Osteoblast (primary cell): ENCODE data around the gene MGMT. TPM values are rescaled to one million over a fixed set of nuclear protein-coding genes. Genes with fewer than 3 reads are reported as not detected.

Experiments
- DNase-seq: peaks from one replicate; pipeline ENCODE4 v3.0.0; 2011; ENCODE audit warnings: low spot score, mixed read lengths; ENCODE audit not compliant: insufficient read length; ENCODE audit errors: missing footprints
- H2AFZ ChIP-seq: 2 replicates; pipeline ENCODE4 v1.6.0; 2011; ENCODE audit warnings: mild to moderate bottlenecking, low read length
- H3K27ac ChIP-seq: 2 replicates; pipeline ENCODE4 v1.5.1; 2011; ENCODE audit warnings: mild to moderate bottlenecking, low read depth, low read length, moderate library complexity
- H3K27me3 ChIP-seq: 2 replicates; pipeline ENCODE4 v1.6.0; 2012; ENCODE audit warnings: mild to moderate bottlenecking, control low read depth, inconsistent platforms, low read length, moderate library complexity; ENCODE audit not compliant: insufficient read depth
- H3K36me3 ChIP-seq: 2 replicates; pipeline ENCODE4 v1.5.1; 2011; ENCODE audit warnings: mild to moderate bottlenecking, low read length, control low read depth, moderate library complexity; ENCODE audit not compliant: insufficient read depth
- H3K4me1 ChIP-seq: 2 replicates; pipeline ENCODE4 v1.5.1; 2011; ENCODE audit warnings: mild to moderate bottlenecking, low read length, control low read depth, moderate library complexity; ENCODE audit not compliant: insufficient read depth
- H3K4me2 ChIP-seq: 2 replicates; pipeline ENCODE4 v1.6.0; 2011; ENCODE audit warnings: mild to moderate bottlenecking, low read length; ENCODE audit not compliant: insufficient read depth
- H3K4me3 ChIP-seq: fragments of 200-600 bp; sonication (generic); 3 replicates; pipeline ENCODE4 v1.5.1; 2012; ENCODE audit warnings: mild to moderate bottlenecking, low read length, inconsistent platforms; ENCODE audit not compliant: insufficient read depth
- H3K79me2 ChIP-seq: 2 replicates; pipeline ENCODE4 v1.6.0; 2012; ENCODE audit warnings: mild to moderate bottlenecking, low read length, control low read depth, inconsistent platforms; ENCODE audit not compliant: insufficient read depth
- H3K9me3 ChIP-seq: 2 replicates; pipeline ENCODE4 v1.5.1; 2011; ENCODE audit warnings: low read depth, low read length, control low read depth
- H4K20me1 ChIP-seq: 2 replicates; pipeline ENCODE4 v1.6.0; 2012; ENCODE audit warnings: mild to moderate bottlenecking, low read length, control low read depth; ENCODE audit not compliant: insufficient read depth
- total RNA-seq: library from RNA; depleted of rRNA; stranded (reverse); fragments of >200 nt; gene quantifications from 2 replicates; pipeline ENCODE4 v1.2.3, GENCODE V29; 2012
- TF ChIP-seq, protein P1 (sequence below): IDR thresholded peaks from 2 replicates; pipeline ENCODE4 v1.5.1; 2011; ENCODE audit warnings: mild to moderate bottlenecking, low read depth, low read length, moderate library complexity; ENCODE audit errors: extremely low read depth

MGMT gene
- total RNA-seq, 1 donor: 21.0 TPM

DNA sequence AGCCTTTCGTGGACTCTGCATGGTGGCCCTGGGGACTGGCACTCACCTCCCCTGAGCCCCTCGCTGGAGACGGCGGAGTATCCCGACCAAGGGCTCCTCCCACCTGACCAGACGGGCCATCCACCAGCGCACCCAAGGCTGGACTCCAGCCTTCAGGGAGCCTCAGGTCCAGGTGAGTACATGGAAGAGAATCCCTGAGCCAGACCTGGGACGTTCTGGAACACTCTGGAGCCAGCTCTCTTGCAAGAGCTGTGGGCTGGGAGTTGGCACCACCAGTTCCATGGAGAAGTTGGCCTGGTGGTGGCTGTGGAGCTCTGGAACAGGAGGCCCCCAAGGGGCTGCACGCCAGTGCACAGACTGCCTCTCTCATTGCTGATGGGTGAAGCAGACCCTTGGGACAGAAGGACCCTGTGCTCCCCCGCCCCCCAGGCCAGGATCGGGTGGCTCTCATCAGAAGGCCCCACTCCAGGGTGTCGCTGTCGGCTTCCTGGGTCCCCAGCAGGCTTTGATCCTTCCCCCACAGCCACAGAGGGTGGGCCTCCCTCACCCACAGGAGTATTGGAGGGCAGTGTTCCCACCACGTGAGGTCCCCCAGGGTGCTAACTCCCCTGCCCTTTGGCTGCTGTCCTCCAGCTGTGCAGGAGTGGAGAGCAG is 307.2 kb downstream of the MGMT start:
- Histone ChIP-seq H4K20me1 (no peaks in the 10 kb centered on the region), H3K79me2 (no peaks in the 10 kb centered on the region), H3K27ac (no peak overlapping the region), H3K36me3 (no peaks in the 10 kb centered on the region), H3K4me1 (no peaks in the 10 kb centered on the region), H3K4me3 (no peak overlapping the region), H3K4me2 (no peak overlapping the region), H3K27me3 (no peaks in the 10 kb centered on the region), H3K9me3 (no peaks in the 10 kb centered on the region), H2AFZ (no peak overlapping the region)
- TF ChIP-seq, protein P1, sequence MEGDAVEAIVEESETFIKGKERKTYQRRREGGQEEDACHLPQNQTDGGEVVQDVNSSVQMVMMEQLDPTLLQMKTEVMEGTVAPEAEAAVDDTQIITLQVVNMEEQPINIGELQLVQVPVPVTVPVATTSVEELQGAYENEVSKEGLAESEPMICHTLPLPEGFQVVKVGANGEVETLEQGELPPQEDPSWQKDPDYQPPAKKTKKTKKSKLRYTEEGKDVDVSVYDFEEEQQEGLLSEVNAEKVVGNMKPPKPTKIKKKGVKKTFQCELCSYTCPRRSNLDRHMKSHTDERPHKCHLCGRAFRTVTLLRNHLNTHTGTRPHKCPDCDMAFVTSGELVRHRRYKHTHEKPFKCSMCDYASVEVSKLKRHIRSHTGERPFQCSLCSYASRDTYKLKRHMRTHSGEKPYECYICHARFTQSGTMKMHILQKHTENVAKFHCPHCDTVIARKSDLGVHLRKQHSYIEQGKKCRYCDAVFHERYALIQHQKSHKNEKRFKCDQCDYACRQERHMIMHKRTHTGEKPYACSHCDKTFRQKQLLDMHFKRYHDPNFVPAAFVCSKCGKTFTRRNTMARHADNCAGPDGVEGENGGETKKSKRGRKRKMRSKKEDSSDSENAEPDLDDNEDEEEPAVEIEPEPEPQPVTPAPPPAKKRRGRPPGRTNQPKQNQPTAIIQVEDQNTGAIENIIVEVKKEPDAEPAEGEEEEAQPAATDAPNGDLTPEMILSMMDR: no peak
- peak; percentile 60 for DNase-seq

DNA sequence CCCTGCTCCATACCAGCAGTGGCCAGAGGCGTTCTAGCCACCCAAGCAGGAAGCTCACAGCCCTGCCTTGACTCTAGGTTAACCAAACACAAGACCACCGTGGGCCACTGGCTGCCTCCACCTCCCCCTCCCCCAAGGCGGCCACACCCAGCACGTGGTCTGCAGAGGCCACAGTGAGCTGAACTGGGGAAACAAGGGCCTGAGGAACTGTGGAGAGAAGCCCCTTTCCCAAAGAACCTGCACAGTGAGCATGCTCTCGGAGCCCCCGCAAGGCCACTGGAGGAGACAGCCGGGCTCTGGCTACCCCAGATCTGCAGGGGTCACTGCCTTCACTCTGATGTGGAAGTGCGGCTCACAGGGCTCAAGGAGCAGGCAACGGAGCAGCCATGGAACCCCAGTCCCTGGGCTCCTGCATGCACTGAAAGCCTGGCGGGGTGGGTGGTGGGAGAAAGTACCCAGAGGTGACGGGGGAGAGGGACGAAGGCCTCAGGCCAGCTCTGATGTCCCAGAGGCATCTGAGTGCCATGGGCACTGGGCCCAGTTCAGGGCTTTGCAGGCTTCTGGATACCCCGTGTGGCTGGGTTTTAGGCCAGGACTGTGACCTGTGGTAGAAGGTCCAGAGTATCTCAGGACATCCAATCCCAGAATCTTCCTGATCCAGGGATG is 307.8 kb downstream of the MGMT start:
- no peak overlapping the region for H3K27ac ChIP-seq
- TF ChIP-seq, protein P1: no peak
- no peaks in the 10 kb centered on the region for H3K36me3 ChIP-seq
- no peak overlapping the region for H2AFZ ChIP-seq
- no peaks in the 10 kb centered on the region for H4K20me1 ChIP-seq
- H3K9me3 ChIP-seq: no peaks in the 10 kb centered on the region
- no peaks in the 10 kb centered on the region for H3K79me2 ChIP-seq
- no peak overlapping the region for H3K4me3 ChIP-seq
- no peaks in the 10 kb centered on the region for H3K4me1 ChIP-seq
- no peak overlapping the region for H3K4me2 ChIP-seq
- no peaks in the 10 kb centered on the region for H3K27me3 ChIP-seq
- peak; percentile 65 for DNase-seq

DNA sequence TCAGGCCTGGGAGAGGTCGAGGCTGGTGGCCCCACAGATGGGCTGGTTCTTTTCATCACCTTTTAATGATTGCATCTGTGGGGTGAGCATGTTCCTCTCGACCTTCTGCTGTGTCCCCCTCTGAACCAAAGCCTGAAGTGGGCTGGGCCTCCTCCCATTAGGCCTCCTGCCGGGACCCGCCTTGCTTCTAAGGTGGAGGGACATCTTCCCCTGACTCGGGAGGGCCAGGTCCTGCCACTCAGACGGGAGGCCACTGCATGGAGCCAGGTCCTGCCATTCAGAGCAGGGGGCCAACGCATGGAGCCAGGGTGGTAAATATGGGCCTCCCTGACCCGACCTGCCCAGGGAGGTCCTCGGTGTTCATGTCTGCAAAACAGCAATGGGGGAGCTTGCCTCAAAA is 308.6 kb downstream of the MGMT start:
- Histone ChIP-seq H3K27me3 (no peaks in the 10 kb centered on the region), H3K27ac (no peak overlapping the region), H4K20me1 (no peaks in the 10 kb centered on the region), H3K4me2 (no peak overlapping the region), H3K4me3 (no peak overlapping the region), H3K36me3 (no peaks in the 10 kb centered on the region), H3K4me1 (no peaks in the 10 kb centered on the region), H2AFZ (no peak overlapping the region), H3K9me3 (no peaks in the 10 kb centered on the region), H3K79me2 (no peaks in the 10 kb centered on the region)
- peak; percentile 13 for DNase-seq
- TF ChIP-seq, protein P1: no peak

DNA sequence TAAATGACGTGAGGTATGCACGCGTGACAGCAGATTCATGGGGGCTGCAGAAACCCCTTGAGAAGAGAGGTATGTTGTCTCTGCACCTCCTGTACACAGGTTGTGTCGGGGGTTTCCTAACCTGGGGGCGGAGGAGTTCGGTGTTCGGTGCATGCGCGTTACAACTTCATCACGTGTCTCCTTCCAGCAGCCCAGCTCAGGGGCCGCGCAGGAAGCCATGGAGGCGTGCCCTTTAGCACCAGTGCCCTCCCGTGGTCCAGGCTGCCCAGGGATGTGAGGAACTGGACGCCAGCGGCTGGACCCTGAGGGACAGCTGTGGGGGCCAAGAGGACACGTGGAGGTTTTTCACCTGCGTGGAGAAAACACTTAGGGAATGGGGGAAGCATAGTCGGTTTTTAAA is 310.6 kb downstream of the MGMT start:
- H3K4me1 ChIP-seq: no peaks in the 10 kb centered on the region
- TF ChIP-seq, protein P1: no peak

More for the DNA sequence above, 310.6 kb downstream of the MGMT start:
- Histone ChIP-seq H3K27ac (no peak overlapping the region), H3K9me3 (no peaks in the 10 kb centered on the region), H3K36me3 (no peaks in the 10 kb centered on the region), H2AFZ (no peak overlapping the region), H3K27me3 (no peaks in the 10 kb centered on the region), H3K4me3 (no peak overlapping the region), H3K79me2 (no peaks in the 10 kb centered on the region), H4K20me1 (no peaks in the 10 kb centered on the region), H3K4me2 (no peak overlapping the region)
- DNase-seq: no peak
